HuH-7 (cell line): ENCODE data around the gene ZNRF1.
"Not testable (repeated sequence)": the region's sequence is repeated elsewhere in the genome, so short reads cannot be mapped to it uniquely, and the experiment has no call there.

Source experiments
- DNase-seq: peaks from one replicate; pipeline ENCODE4 v3.0.0; 2011; ENCODE audit warnings: low spot score

Gene ZNRF1

GRCh38 chr16:75002474-75002873 is 3.6 kb downstream of the ZNRF1 start:
- DNase-seq, result no peak

- no peak for DNase-seq
These were observed 5.1 kb downstream of the ZNRF1 start for GRCh38 chr16:75003931-75004330.

- no peak for DNase-seq
These were observed 5.6 kb downstream of the ZNRF1 start for GRCh38 chr16:75004460-75004859.

- no peak for DNase-seq
These were observed 6.9 kb downstream of the ZNRF1 start for GRCh38 chr16:75005697-75006096.

- no peak for DNase-seq
These were observed 8.6 kb downstream of the ZNRF1 start for GRCh38 chr16:75007443-75007842.

GRCh38 chr16:75010427-75010826 is 11.6 kb downstream of the ZNRF1 start:
- DNase-seq, result no peak

GRCh38 chr16:75011634-75012307 is 12.9 kb downstream of the ZNRF1 start:
- no peak for DNase-seq

- DNase-seq, result no peak
These were observed 13.7 kb downstream of the ZNRF1 start for GRCh38 chr16:75012380-75013081.

GRCh38 chr16:75013123-75013522 is 14.3 kb downstream of the ZNRF1 start:
- not testable (repeated sequence) for DNase-seq

- DNase-seq, result no peak
These were observed 15.5 kb downstream of the ZNRF1 start for GRCh38 chr16:75014318-75014717.

GRCh38 chr16:75016451-75017081 is 17.7 kb downstream of the ZNRF1 start:
- not testable (repeated sequence) for DNase-seq

GRCh38 chr16:75017670-75018525 is 19.1 kb downstream of the ZNRF1 start:
- DNase-seq, result no peak

GRCh38 chr16:75019007-75019406 is 20.2 kb downstream of the ZNRF1 start:
- DNase-seq, result no peak

- DNase-seq, result no peak
These were observed 20.8 kb downstream of the ZNRF1 start for GRCh38 chr16:75019586-75019985.

- no peak for DNase-seq
These were observed 22.6 kb downstream of the ZNRF1 start for GRCh38 chr16:75021410-75021809.

- DNase-seq, result no peak
These were observed 23.7 kb downstream of the ZNRF1 start for GRCh38 chr16:75022567-75022966.

GRCh38 chr16:75023009-75023408 is 24.2 kb downstream of the ZNRF1 start:
- DNase-seq, result no peak

- DNase-seq, result no peak
These were observed 25.4 kb downstream of the ZNRF1 start for GRCh38 chr16:75024182-75024581.

- DNase-seq, result no peak
These were observed 25.8 kb downstream of the ZNRF1 start for GRCh38 chr16:75024594-75024993.

GRCh38 chr16:75025761-75026160 is 26.9 kb downstream of the ZNRF1 start:
- DNase-seq, result no peak

- DNase-seq, result not testable (repeated sequence)
These were observed 27.5 kb downstream of the ZNRF1 start for GRCh38 chr16:75026239-75026891.

GRCh38 chr16:75026892-75027391 is 28.1 kb downstream of the ZNRF1 start:
- no peak for DNase-seq
